MM.1S (cell line): ENCODE measurements around the gene TEP1.

Experiments
- DNase-seq: peaks from one replicate; pipeline ENCODE4 v3.0.0-alpha.2; 2015
- H2AFZ ChIP-seq: fragments of 300-600 bp; sonication (generic); 2 replicates; pipeline ENCODE4 v1.6.0; 2016; ENCODE audit warnings: antibody characterized with exemption, low read length
- H3F3A ChIP-seq: fragments of 300-600 bp; sonication (generic); 2 replicates; pipeline ENCODE4 v1.6.1; 2016; ENCODE audit warnings: mild to moderate bottlenecking, antibody characterized with exemption, low read length, moderate library complexity, mixed read lengths; ENCODE audit not compliant: insufficient read depth
- H3K27ac ChIP-seq: fragments of 300-600 bp; sonication (generic); 2 replicates; pipeline ENCODE4 v1.5.1; 2016; ENCODE audit warnings: mild to moderate bottlenecking, low read length
- H3K27me3 ChIP-seq: fragments of 300-600 bp; sonication (generic); replicated peaks from 2 replicates; pipeline ENCODE4 v1.6.0; 2016; ENCODE audit warnings: low read length; ENCODE audit not compliant: insufficient read depth
- H3K36me3 ChIP-seq: fragments of 300-600 bp; sonication (generic); replicated peaks from 2 replicates; pipeline ENCODE4 v1.6.1; 2016; ENCODE audit warnings: mild to moderate bottlenecking, low read length, mixed read lengths; ENCODE audit not compliant: insufficient read depth
- H3K4me1 ChIP-seq: fragments of 300-600 bp; sonication (generic); 2 replicates; pipeline ENCODE4 v1.6.1; 2016; ENCODE audit warnings: low read length, mixed read lengths
- H3K4me2 ChIP-seq: fragments of 300-600 bp; sonication (generic); 2 replicates; pipeline ENCODE4 v1.6.0; 2016; ENCODE audit warnings: low read depth, low read length
- H3K4me3 ChIP-seq: fragments of 300-600 bp; sonication (generic); 2 replicates; pipeline ENCODE4 v1.5.1; 2016; ENCODE audit warnings: low read length, mixed read lengths
- H3K79me2 ChIP-seq: fragments of 300-600 bp; sonication (generic); 2 replicates; pipeline ENCODE4 v1.6.1; 2016; ENCODE audit warnings: mixed run types, low read length, mixed read lengths
- H3K9ac ChIP-seq: fragments of 300-600 bp; sonication (generic); 2 replicates; pipeline ENCODE4 v1.6.1; 2016; ENCODE audit warnings: low read length, mixed read lengths
- H3K9me2 ChIP-seq: fragments of 300-600 bp; sonication (generic); replicated peaks from 2 replicates; pipeline ENCODE4 v1.6.1; 2016; ENCODE audit warnings: mild to moderate bottlenecking, low read length, mixed read lengths; ENCODE audit not compliant: insufficient read depth
- H3K9me3 ChIP-seq: fragments of 300-600 bp; sonication (generic); replicated peaks from 2 replicates; pipeline ENCODE4 v1.6.1; 2016; ENCODE audit warnings: mild to moderate bottlenecking, low read length, mixed read lengths; ENCODE audit not compliant: insufficient read depth
- H4K20me1 ChIP-seq: fragments of 300-600 bp; sonication (generic); 2 replicates; pipeline ENCODE4 v1.6.1; 2016; ENCODE audit warnings: mild to moderate bottlenecking, low read length, moderate library complexity, mixed read lengths; ENCODE audit not compliant: insufficient read depth
- EZH2 ChIP-seq: fragments of 300-600 bp; sonication (generic); optimal IDR thresholded peaks from 2 replicates; pipeline ENCODE3; 2017; ENCODE audit warnings: low read depth, mild to moderate bottlenecking, antibody characterized with exemption, low read length, mixed read lengths
- EZH2phosphoT487 ChIP-seq: fragments of 300-600 bp; sonication (generic); IDR thresholded peaks from 2 replicates; pipeline ENCODE4 v1.6.1; 2018; ENCODE audit warnings: antibody characterized with exemption, low read length
- TF ChIP-seq, protein P1 (sequence below): fragments of 300-600 bp; sonication (generic); IDR thresholded peaks from 2 replicates; pipeline ENCODE4 v1.5.1; 2016; ENCODE audit warnings: antibody characterized with exemption, low read length, mixed read lengths

Gene TEP1

DNA sequence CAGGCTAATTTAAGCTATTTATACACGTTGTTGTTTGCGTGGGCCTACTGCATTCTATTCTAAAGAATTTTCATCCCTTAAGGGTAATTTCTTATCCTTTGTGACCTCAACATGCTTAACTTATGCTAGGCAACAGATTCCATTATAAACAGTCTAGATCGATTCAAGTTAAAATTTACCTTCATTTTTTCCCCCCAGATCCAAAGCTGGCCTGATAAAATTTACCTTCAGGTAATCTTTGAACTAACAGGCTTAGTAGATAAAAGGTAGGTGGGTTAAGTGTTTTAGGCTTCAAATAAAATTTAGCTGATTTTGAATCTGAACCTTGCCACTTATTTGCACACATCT lies 79.8 kb downstream of the TEP1 start:
- Histone ChIP-seq H3K79me2 (peaks cover 39% of the 10 kb centered on the region), H3K4me1 (no peaks in the 10 kb centered on the region), H3K9me2 (no peaks in the 10 kb centered on the region), H2AFZ (peak overlapping the region; percentile 39), H3K4me2 (peak overlapping the region; percentile 74), H3K36me3 (no peaks in the 10 kb centered on the region), H3K9me3 (no peaks in the 10 kb centered on the region), H4K20me1 (no peaks in the 10 kb centered on the region), H3K4me3 (peak overlapping the region; percentile 95), H3K9ac (peak overlapping the region; percentile 40; the same call in 1 of the 2 replicates), H3K27ac (peak overlapping the region; percentile 66), H3K27me3 (no peaks in the 10 kb centered on the region), H3F3A (peaks cover 6% of the 10 kb centered on the region; the same call in 1 of the 2 replicates)
- no peak for TF ChIP-seq EZH2phosphoT487
- no peak for TF ChIP-seq EZH2
- TF ChIP-seq, protein P1, sequence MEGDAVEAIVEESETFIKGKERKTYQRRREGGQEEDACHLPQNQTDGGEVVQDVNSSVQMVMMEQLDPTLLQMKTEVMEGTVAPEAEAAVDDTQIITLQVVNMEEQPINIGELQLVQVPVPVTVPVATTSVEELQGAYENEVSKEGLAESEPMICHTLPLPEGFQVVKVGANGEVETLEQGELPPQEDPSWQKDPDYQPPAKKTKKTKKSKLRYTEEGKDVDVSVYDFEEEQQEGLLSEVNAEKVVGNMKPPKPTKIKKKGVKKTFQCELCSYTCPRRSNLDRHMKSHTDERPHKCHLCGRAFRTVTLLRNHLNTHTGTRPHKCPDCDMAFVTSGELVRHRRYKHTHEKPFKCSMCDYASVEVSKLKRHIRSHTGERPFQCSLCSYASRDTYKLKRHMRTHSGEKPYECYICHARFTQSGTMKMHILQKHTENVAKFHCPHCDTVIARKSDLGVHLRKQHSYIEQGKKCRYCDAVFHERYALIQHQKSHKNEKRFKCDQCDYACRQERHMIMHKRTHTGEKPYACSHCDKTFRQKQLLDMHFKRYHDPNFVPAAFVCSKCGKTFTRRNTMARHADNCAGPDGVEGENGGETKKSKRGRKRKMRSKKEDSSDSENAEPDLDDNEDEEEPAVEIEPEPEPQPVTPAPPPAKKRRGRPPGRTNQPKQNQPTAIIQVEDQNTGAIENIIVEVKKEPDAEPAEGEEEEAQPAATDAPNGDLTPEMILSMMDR: no peak
- DNase-seq: no peak

DNA sequence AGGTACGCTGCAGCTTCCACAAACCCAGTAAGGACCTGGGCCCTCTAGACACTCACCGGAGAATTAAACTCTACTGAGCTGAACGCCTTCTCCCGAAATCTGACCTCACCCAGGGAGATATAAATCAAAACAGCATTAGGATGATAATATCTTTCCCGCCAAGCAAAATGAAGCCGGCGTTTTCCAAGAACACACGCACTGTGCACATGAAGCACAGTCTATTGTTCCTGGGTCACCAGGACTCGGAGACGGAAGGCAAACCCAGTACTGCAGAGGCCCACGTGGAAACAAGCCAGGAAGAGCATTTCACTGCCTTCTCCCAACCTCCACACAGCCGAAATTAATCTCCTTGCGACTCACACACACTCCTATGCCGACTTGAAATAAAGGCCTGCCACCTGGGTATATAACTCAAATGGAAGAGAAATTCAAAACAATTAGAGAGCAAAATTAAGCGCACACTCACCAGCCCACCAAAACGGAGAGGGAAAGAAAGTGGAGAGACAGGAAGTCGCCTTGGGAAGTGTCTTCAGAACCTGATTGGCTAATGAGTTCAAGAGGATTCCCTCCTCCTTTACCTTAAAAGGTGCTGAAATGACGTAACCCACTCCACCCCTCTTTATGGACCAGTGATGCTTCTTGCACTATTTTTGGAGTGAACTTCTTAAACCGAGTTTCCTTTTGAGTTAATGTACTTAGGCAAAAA lies 80.4 kb downstream of the TEP1 start, which contains the start of gene CCNB1IP1:
Gene CCNB1IP1, minus strand, starts transcription at position 492 of the 706 bp plus-strand sequence. CDS start 16,756 bp downstream, outside the sequence.
- Histone ChIP-seq H3K9me3 (no peaks in the 10 kb centered on the region), H3K4me3 (peak within 1 kb of the TSS; percentile 95), H3K4me1 (no peaks in the 10 kb centered on the region), H3K36me3 (no peaks in the 10 kb centered on the region), H3K9me2 (no peaks in the 10 kb centered on the region), H3K9ac (peak within 1 kb of the TSS; percentile 78), H3K79me2 (peaks cover 39% of the 10 kb centered on the region), H4K20me1 (no peaks in the 10 kb centered on the region), H3F3A (peaks cover 6% of the 10 kb centered on the region; the same call in 1 of the 2 replicates), H2AFZ (peak within 1 kb of the TSS; percentile 39), H3K4me2 (peak within 1 kb of the TSS; percentile 74), H3K27ac (peak within 1 kb of the TSS; percentile 66), H3K27me3 (no peaks in the 10 kb centered on the region)
- DNase-seq: peak; percentile 75
- no peak for TF ChIP-seq EZH2
- TF ChIP-seq EZH2phosphoT487: no peak
- TF ChIP-seq, protein P1: no peak

GRCh38 chr14:20332431-20332787 lies 80.9 kb downstream of the TEP1 start:
- peaks cover 4% of the 10 kb centered on the region; the same call in 1 of the 2 replicates for H3K4me1 ChIP-seq
- peaks cover 39% of the 10 kb centered on the region for H3K79me2 ChIP-seq
- no peaks in the 10 kb centered on the region for H3K9me2 ChIP-seq
- no peaks in the 10 kb centered on the region for H4K20me1 ChIP-seq
- no peaks in the 10 kb centered on the region for H3K9me3 ChIP-seq
- H3K27me3 ChIP-seq: no peaks in the 10 kb centered on the region
- TF ChIP-seq EZH2 (no peak), EZH2phosphoT487 (no peak)
- TF ChIP-seq, protein P1: no peak
- H3K36me3 ChIP-seq: no peaks in the 10 kb centered on the region
- peak overlapping the region; percentile 65 for H3K4me2 ChIP-seq
- H3K27ac ChIP-seq: peak overlapping the region; percentile 66; the same call in 1 of the 2 replicates
- peaks cover 11% of the 10 kb centered on the region; the same call in 1 of the 2 replicates for H3F3A ChIP-seq
- peak overlapping the region; percentile 78 for H3K9ac ChIP-seq
- H3K4me3 ChIP-seq: peak overlapping the region; percentile 95
- peak overlapping the region; percentile 39; the same call in 1 of the 2 replicates for H2AFZ ChIP-seq
- DNase-seq: no peak
